Measurements from ENCODE around the gene CMBL.
A peak's percentile ranks its signal among the peaks of the same experiment; 100 is the strongest.

The CMBL gene

GRCh38 chr5:10333154-10334006 lies 25.7 kb upstream of the CMBL start:
- peak; percentile 58 for DNase-seq (ENCODE audit: low read depth)

- DNase-seq (ENCODE audit: low read depth): no peak
Observed at GRCh38 chr5:10332301-10332700, 24.6 kb upstream of the CMBL start.

- no peak for DNase-seq (ENCODE audit: low read depth)
Observed at GRCh38 chr5:10331341-10331796, 23.7 kb upstream of the CMBL start.

GRCh38 chr5:10330511-10331230 lies 23.0 kb upstream of the CMBL start:
- DNase-seq (ENCODE audit: low read depth): no peak

GRCh38 chr5:10329820-10330481 lies 22.2 kb upstream of the CMBL start:
- DNase-seq (ENCODE audit: low read depth): peak; percentile 51

- DNase-seq (ENCODE audit: low read depth): no peak
Observed at GRCh38 chr5:10329446-10329819, 21.7 kb upstream of the CMBL start.

- peak; percentile 82 for DNase-seq (ENCODE audit: low read depth)
Observed at GRCh38 chr5:10328323-10328722, 20.6 kb upstream of the CMBL start.

- no peak for DNase-seq (ENCODE audit: low read depth)
Observed at GRCh38 chr5:10324518-10325370, 17.0 kb upstream of the CMBL start.

- no peak for DNase-seq (ENCODE audit: low read depth)
Observed at GRCh38 chr5:10323588-10324488, 16.1 kb upstream of the CMBL start.

GRCh38 chr5:10321882-10322281 lies 14.2 kb upstream of the CMBL start:
- DNase-seq (ENCODE audit: low read depth): no peak

- DNase-seq (ENCODE audit: low read depth): no peak
Observed at GRCh38 chr5:10320793-10321192, 13.1 kb upstream of the CMBL start.

GRCh38 chr5:10319202-10319851 lies 11.6 kb upstream of the CMBL start:
- DNase-seq (ENCODE audit: low read depth): no peak

GRCh38 chr5:10317825-10318682 lies 10.4 kb upstream of the CMBL start:
- DNase-seq (ENCODE audit: low read depth): peak; percentile 59

GRCh38 chr5:10315824-10316509 lies 8.3 kb upstream of the CMBL start:
- no peak for DNase-seq (ENCODE audit: low read depth)

- no peak for DNase-seq (ENCODE audit: low read depth)
Observed at GRCh38 chr5:10315201-10315600, 7.5 kb upstream of the CMBL start.

- DNase-seq (ENCODE audit: low read depth): no peak
Observed at GRCh38 chr5:10311595-10312425, 4.1 kb upstream of the CMBL start.

GRCh38 chr5:10310835-10311570 lies 3.3 kb upstream of the CMBL start:
- peak; percentile 78 for DNase-seq (ENCODE audit: low read depth)
